Stimulated activated CD4-positive, alpha-beta T cell treated with anti-CD3 and anti-CD28 coated beads, Interleukin-1b, Interleukin-23, amount 100 ng/mL, for 1 hour (primary cell): ENCODE data around the gene PIAS4.

ENCODE experiments used
- DNase-seq, 2 donors: peaks; one replicate each; pipeline ENCODE4 v3.0.0-alpha.2; 2020; ENCODE audit warnings: low read depth in 2 of 2

Gene PIAS4

GRCh38 chr19:4059891-4060620 is 52.5 kb downstream of the PIAS4 start:
- DNase-seq = no peak

GRCh38 chr19:4060621-4061177 is 53.2 kb downstream of the PIAS4 start:
- no peak for DNase-seq

- no peak for DNase-seq
These were observed 53.7 kb downstream of the PIAS4 start for GRCh38 chr19:4061178-4061682.

- DNase-seq = no peak
These were observed 54.3 kb downstream of the PIAS4 start for GRCh38 chr19:4061683-4062418.

GRCh38 chr19:4062419-4063368 is 55.2 kb downstream of the PIAS4 start:
- no peak for DNase-seq

- DNase-seq = no peak
These were observed 56.0 kb downstream of the PIAS4 start for GRCh38 chr19:4063369-4064148.

- no peak for DNase-seq
These were observed 56.6 kb downstream of the PIAS4 start for GRCh38 chr19:4064149-4064495.

- DNase-seq = no peak
These were observed 57.1 kb downstream of the PIAS4 start for GRCh38 chr19:4064496-4065260.

GRCh38 chr19:4065430-4066175 is 58.1 kb downstream of the PIAS4 start:
- DNase-seq = peak; percentile 93 to 96

- DNase-seq = no peak
These were observed 58.7 kb downstream of the PIAS4 start for GRCh38 chr19:4066176-4066606.

GRCh38 chr19:4066682-4067395 is 59.3 kb downstream of the PIAS4 start, which contains the start of gene ZBTB7A:
Gene ZBTB7A (minus strand): TSS chr19:4066899. CDS start chr19:4055232, 11,667 bp downstream.
- peak; percentile 50 to 63 for DNase-seq

- no peak for DNase-seq
These were observed 60.0 kb downstream of the PIAS4 start for GRCh38 chr19:4067396-4068046.

GRCh38 chr19:4068047-4068966 is 60.8 kb downstream of the PIAS4 start:
- no peak for DNase-seq

- no peak for DNase-seq
These were observed 61.9 kb downstream of the PIAS4 start for GRCh38 chr19:4069331-4069959.

- no peak for DNase-seq
These were observed 64.1 kb downstream of the PIAS4 start for GRCh38 chr19:4071610-4072009.

GRCh38 chr19:4075373-4075772 is 67.8 kb downstream of the PIAS4 start:
- DNase-seq = no peak

- DNase-seq = no peak
These were observed 69.5 kb downstream of the PIAS4 start for GRCh38 chr19:4077007-4077374.
